Left cardiac atrium (tissue), 4 donors: ENCODE measurements around the gene SLC35E1. TPM values are rescaled to one million over a fixed set of nuclear protein-coding genes. Genes with fewer than 3 reads are reported as not detected.
A peak's percentile ranks its signal among the peaks of the same experiment; 100 is the strongest.
"Not testable (repeated sequence)": the region's sequence is repeated elsewhere in the genome, so short reads cannot be mapped to it uniquely, and the experiment has no call there.

Experiments used
- ATAC-seq, 2 donors: fragments of 200-7000 bp; cut with Tn5 transposase; one replicate each; pipeline ENCODE4 v1.9.1; 2020; ENCODE audit warnings: mild to moderate bottlenecking in 2 of 2, moderate library complexity in 2 of 2
- DNase-seq: peaks from one replicate; pipeline ENCODE4 v3.0.0-alpha.2; 2020
- intact Hi-C, 2 donors: fragments of 100-400 bp; cut with DNase I; formaldehyde crosslinking; loops; one replicate each; pipeline versions ENCODE4 v1.14.1 to v1.15.1; 2022 to 2023
- total RNA-seq, 2 donors: library from RNA; stranded (reverse); fragmentation: NEBNext Ultra II Directional; extraction: Animal tissue kit (Norgen Biotek cat#: 25700); gene quantifications; one replicate each; pipeline ENCODE4 v1.2.1, GENCODE V29; 2021
- donor health status: DM: no; HTN: yes; CAD: no.
- donor health status: DM: no; HTN: yes; CAD: no; lungs with severe emphysema.
- donor health status: DM: yes; HTN: yes; CAD: no.
- donor health status: Dilated cardiomyopathy.

The SLC35E1 gene
- total RNA-seq, 2 donors from 2014 or later = 27.3 to 28.1 TPM

DNA sequence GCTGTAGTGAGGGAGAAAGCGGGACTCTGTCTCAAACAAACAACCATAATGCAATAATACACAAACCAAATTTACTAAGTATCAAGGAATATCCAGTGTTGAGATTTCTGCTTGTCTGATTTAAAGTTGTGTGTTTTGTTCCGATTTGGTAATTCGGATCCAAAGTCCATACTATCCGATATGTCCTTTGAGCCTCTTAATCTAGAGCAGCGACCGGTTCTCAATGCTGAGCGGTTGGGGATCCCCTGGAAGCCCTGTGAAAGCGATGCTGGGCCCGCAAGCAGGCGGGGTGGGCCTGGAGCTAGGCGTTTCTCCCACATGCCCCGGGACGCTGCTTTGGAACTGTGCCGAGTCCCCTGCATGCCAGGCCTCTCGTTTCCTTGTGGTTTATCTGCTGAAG lies 55.8 kb downstream of the SLC35E1 start:
- no peak for DNase-seq
- no peak for ATAC-seq
- intact Hi-C loops = no loop called here

- ATAC-seq = no peak
- intact Hi-C loops = no loop called here
- no peak for DNase-seq
Observed at GRCh38 chr19:16514383-16515019, 57.7 kb downstream of the SLC35E1 start.

GRCh38 chr19:16512611-16513010 lies 59.6 kb downstream of the SLC35E1 start:
- ATAC-seq, intact Hi-C loops, DNase-seq: not testable (repeated sequence)

DNA sequence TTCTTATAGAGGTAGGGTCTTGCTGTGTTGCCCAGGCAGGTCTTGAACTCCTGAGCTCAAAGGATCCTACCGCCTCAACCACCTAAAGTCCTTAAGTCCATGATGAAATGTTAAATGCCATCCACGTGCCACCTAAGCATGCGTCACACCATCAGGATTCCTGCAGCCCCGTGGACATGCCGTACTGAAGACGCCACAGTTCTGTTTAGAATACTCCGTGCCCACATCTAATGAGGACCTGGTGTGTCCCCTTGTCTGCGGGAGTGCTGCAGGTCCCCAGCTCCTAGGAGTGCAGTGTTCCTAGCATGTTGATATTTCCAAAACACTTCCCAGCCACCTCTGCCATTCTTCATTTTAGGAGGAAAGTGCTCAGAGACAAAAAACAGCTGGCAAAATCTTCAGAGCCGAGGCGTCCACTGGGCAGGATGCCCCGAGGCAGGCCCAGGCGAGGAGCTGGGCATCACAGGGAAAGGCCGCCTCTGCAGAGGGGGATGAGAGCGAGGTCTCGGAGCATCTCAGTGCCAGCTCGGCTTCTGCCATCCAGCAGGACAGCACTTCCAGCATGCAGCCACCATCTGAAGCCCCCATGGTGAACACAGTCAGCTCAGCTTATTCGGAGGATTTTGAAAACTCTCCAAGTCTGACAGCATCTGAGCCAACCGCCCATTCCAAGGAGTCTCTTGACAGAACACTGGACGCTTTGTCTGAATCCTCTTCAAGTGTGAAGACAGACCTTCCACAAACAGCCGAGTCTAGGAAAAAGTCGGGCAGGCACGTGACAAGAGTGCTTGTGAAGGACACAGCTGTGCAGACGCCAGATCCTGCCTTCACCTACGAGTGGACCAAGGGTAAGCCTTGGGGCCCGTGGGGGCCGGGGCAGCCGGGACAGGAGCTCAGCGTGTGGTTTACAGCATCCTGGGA lies 62.8 kb downstream of the SLC35E1 start:
- DNase-seq = peak; percentile 57
- intact Hi-C loops = no loop called here
- ATAC-seq = peak; percentile 76 to 86

DNA sequence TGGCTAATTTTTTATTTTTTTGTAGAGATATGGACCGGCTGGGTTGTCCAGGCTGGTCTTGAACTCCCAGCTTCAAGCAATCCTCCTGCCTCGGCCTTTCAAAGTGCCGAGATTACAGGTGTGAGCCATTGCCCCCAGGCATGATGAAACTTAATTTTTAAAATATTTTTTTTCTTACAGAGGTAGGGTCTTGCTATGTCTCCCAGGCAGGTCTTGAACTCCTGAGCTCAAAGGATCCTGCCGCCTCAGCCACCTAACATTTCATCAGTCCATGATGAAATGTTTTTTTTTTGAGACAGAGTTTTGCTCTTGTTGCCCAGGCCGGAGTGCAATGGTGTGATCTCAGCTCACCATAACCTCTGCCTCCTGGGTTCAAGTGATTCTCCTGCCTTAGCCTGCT lies 63.7 kb downstream of the SLC35E1 start:
- ATAC-seq = no peak
- no peak for DNase-seq
- intact Hi-C loops = no loop called here

- intact Hi-C loops = no loop called here
- DNase-seq = no peak
- no peak for ATAC-seq
Observed at GRCh38 chr19:16506961-16507360, 65.3 kb downstream of the SLC35E1 start.

DNA sequence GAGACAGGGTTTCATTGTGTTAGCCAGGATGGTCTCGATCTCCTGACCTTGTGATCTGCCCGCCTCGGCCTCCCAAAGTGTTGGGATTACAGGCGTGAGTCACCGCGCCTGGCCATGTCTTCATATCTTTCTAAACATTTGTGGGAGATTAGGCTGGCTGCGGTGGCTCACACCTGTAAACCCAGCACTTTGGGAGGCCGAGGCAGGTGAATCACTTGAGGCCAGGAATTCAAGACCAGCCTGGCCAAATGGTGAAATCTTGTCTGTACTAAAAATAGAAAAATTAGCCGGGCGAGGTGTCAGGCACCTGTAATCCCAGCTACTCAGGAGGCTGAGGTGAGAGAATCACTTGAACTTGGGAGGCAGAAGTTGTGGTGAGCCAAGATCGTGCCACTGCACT lies 66.1 kb downstream of the SLC35E1 start:
- DNase-seq, ATAC-seq, intact Hi-C loops: not testable (repeated sequence)

DNA sequence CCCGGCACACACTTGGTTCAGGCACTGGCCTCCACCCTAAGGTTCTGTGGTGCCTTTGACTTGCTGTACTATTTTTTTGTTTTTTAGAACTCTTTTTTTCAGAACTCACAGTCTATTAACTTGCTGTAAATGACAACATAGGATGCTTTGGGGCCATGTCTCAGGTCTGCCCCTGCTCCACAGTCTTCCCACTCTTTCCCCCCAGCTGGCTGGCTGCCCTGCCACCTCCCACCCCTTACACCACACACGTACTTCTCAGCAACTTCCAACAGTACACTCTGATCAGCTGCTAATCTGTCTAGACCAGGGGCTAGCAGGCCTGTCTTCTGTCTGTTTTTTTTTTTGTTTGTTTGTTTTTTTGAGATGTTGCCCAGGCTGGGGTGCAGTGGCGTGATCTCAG lies 67.9 kb downstream of the SLC35E1 start:
- intact Hi-C loops = no loop called here
- no peak for ATAC-seq
- DNase-seq = no peak

Other genes starting within 250 kb of the SLC35E1 start
- gene KLF2, start 247.6 kb downstream of the SLC35E1 start, total RNA-seq = 10 to 100 TPM; 66.4 to 77.5 TPM
- gene EPS15L1, start 100.4 kb downstream of the SLC35E1 start, total RNA-seq = 10 to 100 TPM; 59.9 to 67.4 TPM
- gene CALR3, start 76.2 kb downstream of the SLC35E1 start, total RNA-seq = not detected
- 1 to 10 TPM; 2.4 to 3.8 TPM for gene C19orf44, start 76.0 kb downstream of the SLC35E1 start, total RNA-seq
- 10 to 100 TPM; 20.1 to 25.4 TPM for gene CHERP, start 30.0 kb downstream of the SLC35E1 start, total RNA-seq
- gene MED26, start 55.8 kb upstream of the SLC35E1 start, total RNA-seq = 1 to 10 TPM; 5.0 to 5.6 TPM
- gene SMIM7, start 87.7 kb upstream of the SLC35E1 start, total RNA-seq = 10 to 100 TPM; 43.2 to 44.5 TPM
- gene TMEM38A, start 88.7 kb upstream of the SLC35E1 start, total RNA-seq = 10 to 100 TPM in 1 of 2 donors, 1 to 10 TPM in 1; 6.7 to 20.2 TPM
- gene NWD1, start 147.4 kb upstream of the SLC35E1 start, total RNA-seq = under 1 TPM in 1 of 2 donors, not detected in 1; 0.09 TPM